Uterus (tissue), 4 donors: ENCODE results near the gene ARFIP1. TPM values are rescaled to one million over a fixed set of nuclear protein-coding genes. Genes with fewer than 3 reads are reported as not detected.

ENCODE experiments used
- DNase-seq, 2 donors: peaks; one replicate each; pipeline ENCODE4 v3.0.0-alpha.2; 2019 to 2020
- H3K27ac ChIP-seq, 2 donors: fragments of 200-600 bp; sonication (generic); 1 replicate in 1 of 2; 2 replicates in 1 of 2; pipeline ENCODE4 v1.5.1; 2016 to 2018
- H3K27me3 ChIP-seq, 2 donors: fragments of 200-600 bp; sonication (generic); one replicate each; pipeline ENCODE4 v1.5.1; 2018 to 2019; ENCODE audit warnings: control low read depth in 1 of 2
- H3K36me3 ChIP-seq, 2 donors: fragments of 200-600 bp; sonication (generic); one replicate each; pipeline ENCODE4 v1.5.1; 2019; ENCODE audit warnings: control low read depth in 1 of 2
- H3K4me1 ChIP-seq, 2 donors: fragments of 200-600 bp; sonication (generic); one replicate each; pipeline ENCODE4 v1.5.1; 2018 to 2019; ENCODE audit warnings: control low read depth in 1 of 2
- H3K4me3 ChIP-seq, 2 donors: fragments of 200-600 bp; sonication (generic); 1 replicate in 1 of 2; 2 replicates in 1 of 2; pipeline ENCODE4 v1.5.1; 2018 to 2019; ENCODE audit warnings: mild to moderate bottlenecking in 1 of 2
- H3K9me3 ChIP-seq, 2 donors: fragments of 200-600 bp; sonication (generic); one replicate each; pipeline ENCODE4 v1.5.1; 2019; ENCODE audit warnings: control low read depth in 1 of 2
- POLR2A ChIP-seq, 2 donors: fragments of 450-650 bp; IDR thresholded peaks; one replicate each; pipeline ENCODE4 v1.6.1; 2016; ENCODE audit warnings: antibody characterized with exemption in 2 of 2, mild to moderate bottlenecking in 1 of 2, moderate library complexity in 1 of 2
- intact Hi-C: fragments of 100-400 bp; cut with DNase I; formaldehyde crosslinking; loops from one replicate; pipeline ENCODE4 v1.15.1; 2023; ENCODE audit warnings: low total_unique reads
- total RNA-seq, 4 donors: library from RNA; depleted of rRNA in 3 of 4; stranded (reverse); fragments of >200 nt in 3 of 4; gene quantifications; one replicate each; pipeline versions ENCODE4 v1.1.0 to v1.2.4, GENCODE V29; 2014 to 2023
- TF ChIP-seq, protein P1 (sequence below), 4 experiments: fragments of 200-600 bp in 2 of 4; fragments of 450-650 bp in 2 of 4; sonication (generic) in 2 of 4; IDR thresholded peaks; one replicate each; pipeline ENCODE4 v1.5.1; 2016 to 2019; ENCODE audit warnings: antibody characterized with exemption in 4 of 4, mild to moderate bottlenecking in 2 of 4, moderate library complexity in 1 of 4
- donor health status: DM: yes; HTN: yes; CAD: no.

Gene ARFIP1
- total RNA-seq, 4 donors from 2014 or later = 19.5 to 75.6 (median 34.1) TPM

DNA sequence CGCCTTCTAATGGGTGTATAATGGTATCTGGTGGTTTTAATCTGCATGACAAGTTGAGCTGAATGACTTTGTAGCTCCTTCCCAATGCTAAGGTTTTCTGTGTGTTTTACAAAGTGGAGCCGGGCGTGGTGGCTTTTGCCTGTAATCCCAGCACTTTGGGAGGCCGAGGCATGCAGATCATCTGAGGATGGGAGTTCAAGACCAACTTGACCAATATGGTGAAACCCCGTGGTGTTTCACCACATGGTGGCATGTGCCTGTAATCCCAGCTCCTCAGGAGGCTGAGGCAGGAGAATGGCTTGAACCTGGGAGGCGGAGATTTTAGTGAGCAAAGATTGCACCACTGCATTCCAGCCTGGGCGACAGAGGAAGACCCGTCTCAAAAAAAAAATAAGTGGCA lies 28.9 kb downstream of the ARFIP1 start:
- DNase-seq = no peak
- H3K9me3 ChIP-seq = no peaks in the 10 kb centered on the region
- intact Hi-C loops = no loop called here
- H3K4me3 ChIP-seq = no peak overlapping the region
- TF ChIP-seq POLR2A (IDR thresholded peaks at IDR 0.05) = no peak
- TF ChIP-seq, protein P1, sequence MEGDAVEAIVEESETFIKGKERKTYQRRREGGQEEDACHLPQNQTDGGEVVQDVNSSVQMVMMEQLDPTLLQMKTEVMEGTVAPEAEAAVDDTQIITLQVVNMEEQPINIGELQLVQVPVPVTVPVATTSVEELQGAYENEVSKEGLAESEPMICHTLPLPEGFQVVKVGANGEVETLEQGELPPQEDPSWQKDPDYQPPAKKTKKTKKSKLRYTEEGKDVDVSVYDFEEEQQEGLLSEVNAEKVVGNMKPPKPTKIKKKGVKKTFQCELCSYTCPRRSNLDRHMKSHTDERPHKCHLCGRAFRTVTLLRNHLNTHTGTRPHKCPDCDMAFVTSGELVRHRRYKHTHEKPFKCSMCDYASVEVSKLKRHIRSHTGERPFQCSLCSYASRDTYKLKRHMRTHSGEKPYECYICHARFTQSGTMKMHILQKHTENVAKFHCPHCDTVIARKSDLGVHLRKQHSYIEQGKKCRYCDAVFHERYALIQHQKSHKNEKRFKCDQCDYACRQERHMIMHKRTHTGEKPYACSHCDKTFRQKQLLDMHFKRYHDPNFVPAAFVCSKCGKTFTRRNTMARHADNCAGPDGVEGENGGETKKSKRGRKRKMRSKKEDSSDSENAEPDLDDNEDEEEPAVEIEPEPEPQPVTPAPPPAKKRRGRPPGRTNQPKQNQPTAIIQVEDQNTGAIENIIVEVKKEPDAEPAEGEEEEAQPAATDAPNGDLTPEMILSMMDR (IDR thresholded peaks at IDR 0.05) = no peak
- no peaks in the 10 kb centered on the region for H3K36me3 ChIP-seq
- H3K27ac ChIP-seq = no peak overlapping the region
- no peaks in the 10 kb centered on the region for H3K4me1 ChIP-seq
- no peaks in the 10 kb centered on the region for H3K27me3 ChIP-seq

DNA sequence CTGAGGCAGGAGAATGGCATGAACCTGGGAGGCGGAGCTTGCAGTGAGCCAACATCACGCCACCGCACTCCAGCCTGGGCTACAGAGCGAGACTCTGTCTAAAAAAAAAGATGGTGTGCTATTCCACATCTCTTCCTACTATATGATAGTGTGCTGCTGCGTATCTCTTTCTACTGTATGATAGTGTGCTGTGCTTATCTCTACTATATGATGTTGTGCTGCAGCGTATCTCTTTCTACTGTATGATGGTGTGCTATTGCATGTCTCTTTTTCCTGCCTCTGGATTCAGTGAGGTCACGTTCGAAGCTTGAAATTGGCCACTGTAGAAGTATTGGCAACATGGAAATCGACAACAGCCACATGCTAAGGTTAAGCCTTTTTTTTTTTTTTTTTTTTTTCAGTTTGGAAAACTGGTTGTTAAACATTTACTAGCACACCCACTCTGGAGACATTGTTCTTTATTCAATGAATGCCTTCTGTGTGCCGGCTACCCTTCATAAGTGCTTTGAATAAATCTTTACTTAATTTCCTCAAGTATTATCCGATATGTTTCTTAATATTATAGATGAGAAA lies 31.0 kb downstream of the ARFIP1 start:
- no peak for DNase-seq
- intact Hi-C loops = no loop called here

DNA sequence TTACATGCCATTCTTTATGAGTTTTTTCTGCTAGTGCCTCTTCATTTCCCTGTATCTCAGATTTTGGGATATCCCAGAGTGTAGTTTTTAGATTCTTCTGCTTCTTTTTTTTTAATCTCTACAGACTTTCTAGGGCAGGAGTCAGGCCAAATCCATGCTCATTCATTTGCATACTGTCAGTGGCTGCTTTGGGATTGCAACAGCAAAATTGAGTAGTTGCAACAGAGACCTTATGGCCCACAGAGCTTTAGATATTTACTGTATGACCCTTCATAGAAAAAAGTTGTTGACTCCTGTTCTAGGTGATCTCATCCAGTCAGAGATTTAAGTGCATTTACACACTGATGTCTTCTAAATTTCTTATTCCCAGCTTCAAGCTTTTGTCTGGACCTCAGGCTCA lies 35.3 kb downstream of the ARFIP1 start:
- intact Hi-C loops = no loop called here
- Histone ChIP-seq H3K27me3 (no peaks in the 10 kb centered on the region), H3K4me1 (no peaks in the 10 kb centered on the region), H3K27ac (no peak overlapping the region), H3K4me3 (no peak overlapping the region), H3K36me3 (no peaks in the 10 kb centered on the region), H3K9me3 (no peaks in the 10 kb centered on the region)
- DNase-seq = no peak
- no peak for TF ChIP-seq POLR2A (IDR thresholded peaks at IDR 0.05)
- TF ChIP-seq, protein P1 (IDR thresholded peaks at IDR 0.05) = no peak

More for the DNA sequence above, 31.0 kb downstream of the ARFIP1 start:
- Histone ChIP-seq H3K9me3 (no peaks in the 10 kb centered on the region), H3K27me3 (no peaks in the 10 kb centered on the region), H3K4me3 (no peak overlapping the region), H3K27ac (no peak overlapping the region), H3K4me1 (no peaks in the 10 kb centered on the region), H3K36me3 (no peaks in the 10 kb centered on the region)
- no peak for TF ChIP-seq POLR2A (IDR thresholded peaks at IDR 0.05)
- TF ChIP-seq, protein P1 (IDR thresholded peaks at IDR 0.05) = no peak

DNA sequence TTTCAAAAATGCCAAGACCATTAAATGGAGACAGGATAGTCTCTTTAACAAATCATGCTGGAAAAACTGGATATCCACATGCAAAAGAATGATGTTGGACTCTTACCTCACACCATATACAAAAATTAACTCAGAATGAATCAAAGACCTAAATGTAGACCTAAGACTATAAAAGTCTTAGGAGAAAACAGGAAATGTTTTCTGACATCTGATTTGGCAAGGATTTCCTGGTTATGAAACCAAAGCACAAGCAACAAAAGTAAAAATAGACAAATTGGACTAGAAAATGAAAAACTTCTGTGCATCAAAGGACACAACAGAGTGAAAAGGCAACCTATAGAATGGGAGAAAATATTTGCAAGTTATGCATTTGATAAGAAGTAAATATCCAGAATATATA lies 37.6 kb downstream of the ARFIP1 start:
- H3K27me3 ChIP-seq = no peaks in the 10 kb centered on the region
- H3K36me3 ChIP-seq = no peaks in the 10 kb centered on the region
- H3K4me1 ChIP-seq = no peaks in the 10 kb centered on the region
- no peak overlapping the region for H3K4me3 ChIP-seq
- no peak overlapping the region for H3K27ac ChIP-seq
- intact Hi-C loops = no loop called here
- no peaks in the 10 kb centered on the region for H3K9me3 ChIP-seq
- TF ChIP-seq POLR2A (IDR thresholded peaks at IDR 0.05) = no peak
- TF ChIP-seq, protein P1 (IDR thresholded peaks at IDR 0.05) = no peak
- no peak for DNase-seq

DNA sequence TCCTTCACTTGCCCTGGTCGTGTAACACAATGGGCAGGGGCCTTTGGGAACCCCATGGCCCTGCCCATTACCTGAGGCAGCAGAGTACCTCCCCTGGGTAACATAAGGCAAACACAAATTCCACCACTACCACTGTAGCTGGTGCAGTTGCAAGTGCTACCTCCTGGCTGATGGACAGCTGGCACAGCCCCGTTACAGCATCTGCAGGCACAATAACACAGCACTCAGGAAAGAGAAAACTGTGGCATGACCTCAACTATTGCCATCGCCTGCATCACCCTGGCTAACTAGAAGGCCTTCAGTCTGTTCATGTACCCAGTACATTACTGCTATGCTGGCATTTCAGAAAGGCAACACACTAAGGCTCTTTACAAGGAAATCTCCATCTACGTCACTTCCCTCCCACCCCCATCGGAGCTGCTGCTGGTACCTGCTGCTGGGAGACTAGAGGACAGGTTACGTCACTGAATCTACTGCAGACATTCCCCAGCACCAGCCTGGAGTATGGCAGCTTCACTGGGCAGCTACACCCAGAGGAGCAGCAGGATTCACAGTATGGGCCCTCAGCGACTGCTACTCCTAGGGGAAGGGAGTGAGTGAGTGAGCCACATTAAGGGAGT lies 39.4 kb downstream of the ARFIP1 start:
- no peak for DNase-seq
- no peaks in the 10 kb centered on the region for H3K36me3 ChIP-seq
- no peak overlapping the region for H3K27ac ChIP-seq
- intact Hi-C loops = no loop called here
- no peak for TF ChIP-seq POLR2A (IDR thresholded peaks at IDR 0.05)
- TF ChIP-seq, protein P1 (IDR thresholded peaks at IDR 0.05) = no peak
- H3K4me3 ChIP-seq = no peak overlapping the region
- no peaks in the 10 kb centered on the region for H3K4me1 ChIP-seq
- no peaks in the 10 kb centered on the region for H3K9me3 ChIP-seq
- no peaks in the 10 kb centered on the region for H3K27me3 ChIP-seq
